Measurements from ENCODE around the gene PIGR.
A peak's percentile ranks its signal among the peaks of the same experiment; 100 is the strongest.

PIGR gene

GRCh38 chr1:206946261-206946660, at the start of gene PIGR:
PIGR (minus strand) TSS chr1:206946466; CDS start chr1:206940531, 5,935 bp downstream.
- DNase-seq (ENCODE audit: low read depth in 3 of 3) = no peak

GRCh38 chr1:206992790-206993189, 46.5 kb upstream of the PIGR start:
- DNase-seq (ENCODE audit: low read depth in 3 of 3) = no peak

GRCh38 chr1:206987873-206988272, 41.6 kb upstream of the PIGR start:
- DNase-seq (ENCODE audit: low read depth in 3 of 3) = no peak

GRCh38 chr1:206986885-206987284, 40.6 kb upstream of the PIGR start:
- no peak for DNase-seq (ENCODE audit: low read depth in 3 of 3)

GRCh38 chr1:206986402-206986801, 40.1 kb upstream of the PIGR start:
- DNase-seq (ENCODE audit: low read depth in 3 of 3) = no peak

GRCh38 chr1:206985162-206985749, 39.0 kb upstream of the PIGR start:
- DNase-seq (ENCODE audit: low read depth in 3 of 3) = no peak

- peak; percentile 14 to 40 (median 32) for DNase-seq (ENCODE audit: low read depth in 3 of 3)
These were observed 36.0 kb upstream of the PIGR start for GRCh38 chr1:206982216-206982615.

- no peak for DNase-seq (ENCODE audit: low read depth in 3 of 3)
These were observed 33.2 kb upstream of the PIGR start for GRCh38 chr1:206979379-206980043.

- DNase-seq (ENCODE audit: low read depth in 3 of 3) = no peak
These were observed 32.0 kb upstream of the PIGR start for GRCh38 chr1:206978259-206978658.

GRCh38 chr1:206975306-206975705, 29.0 kb upstream of the PIGR start:
- DNase-seq (ENCODE audit: low read depth in 3 of 3) = no peak

GRCh38 chr1:206974140-206974539, 27.9 kb upstream of the PIGR start:
- no peak for DNase-seq (ENCODE audit: low read depth in 3 of 3)

- no peak for DNase-seq (ENCODE audit: low read depth in 3 of 3)
These were observed 26.5 kb upstream of the PIGR start for GRCh38 chr1:206972728-206973127.

- DNase-seq (ENCODE audit: low read depth in 3 of 3) = no peak
These were observed 24.9 kb upstream of the PIGR start for GRCh38 chr1:206971029-206971655.

GRCh38 chr1:206970446-206970845, 24.2 kb upstream of the PIGR start, which contains the start of gene FCAMR:
FCAMR (minus strand) TSS chr1:206970460; CDS start chr1:206970125, 335 bp downstream.
- no peak for DNase-seq (ENCODE audit: low read depth in 3 of 3)

GRCh38 chr1:206969090-206969489, 22.8 kb upstream of the PIGR start:
- DNase-seq (ENCODE audit: low read depth in 3 of 3) = no peak

GRCh38 chr1:206967096-206967849, 21.0 kb upstream of the PIGR start:
- no peak for DNase-seq (ENCODE audit: low read depth in 3 of 3)

GRCh38 chr1:206965781-206966180, 19.5 kb upstream of the PIGR start:
- no peak for DNase-seq (ENCODE audit: low read depth in 3 of 3)

GRCh38 chr1:206963740-206964139, 17.5 kb upstream of the PIGR start:
- DNase-seq (ENCODE audit: low read depth in 3 of 3) = no peak

- no peak for DNase-seq (ENCODE audit: low read depth in 3 of 3)
These were observed 16.9 kb upstream of the PIGR start for GRCh38 chr1:206963119-206963712.

- no peak for DNase-seq (ENCODE audit: low read depth in 3 of 3)
These were observed 16.0 kb upstream of the PIGR start for GRCh38 chr1:206962272-206962671.

GRCh38 chr1:206961668-206962067, 15.4 kb upstream of the PIGR start:
- DNase-seq (ENCODE audit: low read depth in 3 of 3) = no peak

All from stimulated activated CD4-positive, alpha-beta T cell treated with anti-CD3 and anti-CD28 coated beads, TNF-alpha, amount 100 ng/mL, for 4 hours (primary cell).